B cell (primary cell): Measurements from ENCODE around the gene G6PD. TPM values are rescaled to one million over a fixed set of nuclear protein-coding genes. Genes with fewer than 3 reads are reported as not detected.
A peak's percentile ranks its signal among the peaks of the same experiment; 100 is the strongest.

Source experiments
- ATAC-seq: fragments of 200-7000 bp; cut with Tn5 transposase; one replicate; pipeline ENCODE4 v1.10.0; 2021; ENCODE audit warnings: low read depth, mild to moderate bottlenecking, moderate number of reproducible peaks, moderate library complexity
- CTCF ChIA-PET: fragments of 350-600 bp; sonication (Branson Sonifier 250); formaldehyde crosslinking; loops from one replicate; lab custom pipeline; 2021; ENCODE audit warnings: antibody characterized with exemption, inconsistent platforms; lab: Charles Lee
- POLR2A ChIA-PET: fragments of 350-600 bp; sonication (Branson Sonifier 250); formaldehyde crosslinking; loops from one replicate; lab custom pipeline; 2021; ENCODE audit warnings: antibody characterized with exemption; lab: Charles Lee
- DNase-seq: peaks from one replicate; pipeline ENCODE4 v3.0.0; 2013
- H2AFZ ChIP-seq: 2 replicates; pipeline ENCODE4 v1.6.1; 2012; ENCODE audit warnings: mild to moderate bottlenecking, low read depth, low read length; ENCODE audit not compliant: insufficient read depth, poor library complexity, severe bottlenecking
- H3K27ac ChIP-seq, 2 donors: 1 replicate in 1 of 2; 2 replicates in 1 of 2; pipeline ENCODE4 v1.5.1; 2012 to 2013; ENCODE audit warnings: low read length in 2 of 2, mild to moderate bottlenecking in 2 of 2, moderate library complexity in 1 of 2
- H3K27me3 ChIP-seq, 4 experiments: fragments of 200-600 bp in 1 of 4; sonication (generic) in 1 of 4; replicated peaks in 1 of 4; 1 replicate in 2 of 4; 2 replicates in 2 of 4; pipeline versions ENCODE4 v1.6.1 to v1.7.0; 2013 to 2016; ENCODE audit warnings: low read length in 3 of 4, mild to moderate bottlenecking in 2 of 4, mixed read lengths in 1 of 4, moderate library complexity in 1 of 4; ENCODE audit not compliant: insufficient read depth in 4 of 4, control insufficient read depth in 3 of 4; ENCODE audit errors: control extremely low read depth in 1 of 4
- H3K36me3 ChIP-seq, 2 experiments: replicated peaks in 1 of 2; 1 replicate in 1 of 2; 2 replicates in 1 of 2; pipeline versions ENCODE4 v1.6.1 to v1.7.1; 2013; ENCODE audit warnings: low read length in 1 of 2; ENCODE audit not compliant: insufficient read depth in 2 of 2, control insufficient read depth in 1 of 2; ENCODE audit errors: control extremely low read depth in 1 of 2, extremely low read depth in 1 of 2
- H3K4me1 ChIP-seq, 2 donors: fragments of 200-600 bp in 1 of 2; sonication (generic) in 1 of 2; 1 replicate in 1 of 2; 2 replicates in 1 of 2; pipeline versions ENCODE4 v1.5.1 to v1.6.1; 2013 to 2017; ENCODE audit warnings: low read length in 2 of 2; ENCODE audit not compliant: control insufficient read depth in 2 of 2, insufficient read depth in 2 of 2
- H3K4me2 ChIP-seq: replicated peaks from 2 replicates; pipeline ENCODE3; 2012; ENCODE audit warnings: mild to moderate bottlenecking, low read depth, low read length; ENCODE audit not compliant: poor library complexity, severe bottlenecking
- H3K4me3 ChIP-seq, 5 experiments: fragments of 200-600 bp in 1 of 5; sonication (generic) in 1 of 5; 1 replicate in 3 of 5; 2 replicates in 2 of 5; pipeline versions ENCODE4 v1.5.1 to v1.7.0; 2011 to 2016; ENCODE audit warnings: low read length in 4 of 5, mild to moderate bottlenecking in 4 of 5, low read depth in 2 of 5, control low read depth in 1 of 5, moderate library complexity in 1 of 5; ENCODE audit not compliant: insufficient read depth in 1 of 5; ENCODE audit errors: control extremely low read depth in 1 of 5, extremely low read depth in 1 of 5
- H3K79me2 ChIP-seq: fragments of 200-600 bp; sonication (generic); one replicate; pipeline ENCODE4 v1.6.0; 2016; ENCODE audit warnings: low read length; ENCODE audit not compliant: control insufficient read depth, insufficient read depth
- H3K9ac ChIP-seq: fragments of 200-600 bp; sonication (generic); 2 replicates; pipeline ENCODE4 v1.6.1; 2017; ENCODE audit warnings: mild to moderate bottlenecking, low read length, moderate library complexity
- H3K9me3 ChIP-seq, 3 donors: one replicate each; pipeline versions ENCODE4 v1.6.1 to v1.7.1; 2013; ENCODE audit warnings: low read length in 2 of 3; ENCODE audit not compliant: control insufficient read depth in 2 of 3, insufficient read depth in 1 of 3; ENCODE audit errors: control extremely low read depth in 1 of 3
- H4K20me1 ChIP-seq: 2 replicates; pipeline ENCODE4 v1.6.0; 2012; ENCODE audit warnings: mild to moderate bottlenecking, low read length; ENCODE audit not compliant: insufficient read depth, control insufficient read depth, poor library complexity, severe bottlenecking
- H3K27ac Mint-ChIP-seq: one replicate; pipeline ENCODE4 v1.8.0; 2021; ENCODE audit warnings: mixed read lengths
- H3K27me3 Mint-ChIP-seq: one replicate; pipeline ENCODE4 v1.8.0; 2021; ENCODE audit warnings: mixed read lengths
- H3K4me1 Mint-ChIP-seq: one replicate; pipeline ENCODE4 v1.8.0; 2021; ENCODE audit warnings: mixed read lengths
- H3K4me3 Mint-ChIP-seq: one replicate; pipeline ENCODE4 v1.8.0; 2021; ENCODE audit warnings: mixed read lengths
- H3K9me3 Mint-ChIP-seq: one replicate; pipeline ENCODE4 v1.8.0; 2022; ENCODE audit warnings: mixed read lengths; ENCODE audit not compliant: insufficient read depth
- CTCF ChIP-seq: fragments of 200-600 bp; IDR thresholded peaks from one replicate; pipeline ENCODE4 v1.8.0; 2022; ENCODE audit warnings: antibody characterized with exemption, mild to moderate bottlenecking
- EZH2 ChIP-seq: IDR thresholded peaks from 2 replicates; pipeline ENCODE4 v1.6.1; 2012; ENCODE audit warnings: borderline replicate concordance, low read depth, mild to moderate bottlenecking, moderate library complexity, low read length; ENCODE audit not compliant: insufficient read depth, poor library complexity, severe bottlenecking
- WGBS: methylation state at CpG from one replicate; pipeline ENCODE4 v1.1.5; 2013; ENCODE audit warnings: missing lambda C conversion rate; ENCODE audit not compliant: insufficient coverage; 5-methylcytosine and 5-hydroxymethylcytosine counted together
- intact Hi-C: fragments of 100-400 bp; cut with micrococcal nuclease; formaldehyde crosslinking; loops from one replicate; pipeline ENCODE4 v1.10.0; 2022
- polyA plus RNA-seq: library from polyadenylated mRNA; depleted of rRNA; stranded (reverse); fragments of >200 nt; gene quantifications from 2 replicates; pipeline ENCODE4 v1.2.3, GENCODE V29; 2012
- total RNA-seq, 2 donors: library from RNA; stranded (reverse); fragments of 120-200 nt in 1 of 2; gene quantifications; 1 replicate in 1 of 2; 2 replicates in 1 of 2; pipeline versions ENCODE4 v1.2.3 to v1.2.4, GENCODE V29; 2013 to 2022

Gene G6PD
- total and polyA plus RNA-seq, 2 donors (not counting 1 experiment from before 2014, with no cell fraction given) = 61.2 to 64.4 TPM

GRCh38 chrX:154486052-154486395 is 60.6 kb downstream of the G6PD start:
- peak overlapping the region in 1 of 2 donors; percentile 55 for H3K27ac ChIP-seq
- intact Hi-C loops = no loop called here
- H4K20me1 ChIP-seq = no peaks in the 10 kb centered on the region
- peak overlapping the region; percentile 68 for H3K9ac ChIP-seq
- peak overlapping the region; percentile 82 for H3K4me2 ChIP-seq
- H3K4me3 Mint-ChIP-seq = no peak overlapping the region
- no peak for ATAC-seq
- DNase-seq = peak; percentile 51
- WGBS = 0% methylated on average over 35 of the region's 35 CpGs
- H3K79me2 ChIP-seq = peaks cover 20% of the 10 kb centered on the region
- H3K36me3 ChIP-seq = peaks cover 0 to 13% of the 10 kb centered on the region in 2 experiments
- H3K27ac Mint-ChIP-seq = no peak overlapping the region
- TF ChIP-seq CTCF (no peak), EZH2 (no peak)
- ChIA-PET CTCF (interaction anchor here (1.9 to 2.7 kb wide), 2 partner anchors 41 to 57 kb away, joined by 4 to 12 read pairs; partner anchors contain the start of gene ATP6AP1), POLR2A (interaction anchor here (0.6 to 1.4 kb wide), 3 partner anchors 30 to 80 kb away, joined by 4 to 6 read pairs (median 5); partner anchors contain the start of gene FAM3A)
- peaks cover 5 to 37% of the 10 kb centered on the region in 2 donors for H3K4me1 ChIP-seq
- H3K27me3 Mint-ChIP-seq = no peaks in the 10 kb centered on the region
- no peaks in the 10 kb centered on the region for H3K27me3 ChIP-seq
- H3K9me3 ChIP-seq = no peaks in the 10 kb centered on the region
- H3K4me1 Mint-ChIP-seq = peaks cover 26% of the 10 kb centered on the region
- H3K9me3 Mint-ChIP-seq = no peaks in the 10 kb centered on the region
- peak overlapping the region in 4 of 5 experiments; percentile 47 to 67 (median 60) for H3K4me3 ChIP-seq
- peak overlapping the region; percentile 38 for H2AFZ ChIP-seq

- no peak for DNase-seq
- no peaks in the 10 kb centered on the region for H3K27me3 Mint-ChIP-seq
- H3K4me2 ChIP-seq = peak overlapping the region; percentile 82
- peak overlapping the region in 4 of 5 experiments; percentile 47 to 67 (median 60) for H3K4me3 ChIP-seq
- ChIA-PET POLR2A (interaction anchor here (0.7 kb wide), 1 partner anchor 31 kb away, joined by 4 read pairs; the partner anchor contains the start of gene FAM3A), CTCF (interaction anchor here (1.9 to 2.7 kb wide), 2 partner anchors 42 to 57 kb away, joined by 4 to 12 read pairs; partner anchors contain the start of gene ATP6AP1)
- H3K9me3 ChIP-seq = no peaks in the 10 kb centered on the region
- WGBS = 50% methylated on average over 21 of the region's 35 CpGs
- ATAC-seq = no peak
- peak overlapping the region in 1 of 2 donors; percentile 55 for H3K27ac ChIP-seq
- H4K20me1 ChIP-seq = no peaks in the 10 kb centered on the region
- H3K4me1 Mint-ChIP-seq = peaks cover 22% of the 10 kb centered on the region
- H3K27me3 ChIP-seq = no peaks in the 10 kb centered on the region
- intact Hi-C loops = no loop called here
- peaks cover 0 to 13% of the 10 kb centered on the region in 2 experiments for H3K36me3 ChIP-seq
- no peaks in the 10 kb centered on the region for H3K9me3 Mint-ChIP-seq
- H3K4me1 ChIP-seq = peaks cover 5 to 36% of the 10 kb centered on the region in 2 donors
- no peak overlapping the region for H3K27ac Mint-ChIP-seq
- peaks cover 20% of the 10 kb centered on the region for H3K79me2 ChIP-seq
- H3K4me3 Mint-ChIP-seq = peak overlapping the region; percentile 64
- no peak for TF ChIP-seq EZH2
- no peak for TF ChIP-seq CTCF
- H3K9ac ChIP-seq = peak overlapping the region; percentile 68
- peak overlapping the region; percentile 38 for H2AFZ ChIP-seq
Observed at GRCh38 chrX:154485150-154486051, 61.2 kb downstream of the G6PD start.
